Measurements from ENCODE around the gene LMX1B.
"Not testable (repeated sequence)": the region's sequence is repeated elsewhere in the genome, so short reads cannot be mapped to it uniquely, and the experiment has no call there.

LMX1B gene

DNA sequence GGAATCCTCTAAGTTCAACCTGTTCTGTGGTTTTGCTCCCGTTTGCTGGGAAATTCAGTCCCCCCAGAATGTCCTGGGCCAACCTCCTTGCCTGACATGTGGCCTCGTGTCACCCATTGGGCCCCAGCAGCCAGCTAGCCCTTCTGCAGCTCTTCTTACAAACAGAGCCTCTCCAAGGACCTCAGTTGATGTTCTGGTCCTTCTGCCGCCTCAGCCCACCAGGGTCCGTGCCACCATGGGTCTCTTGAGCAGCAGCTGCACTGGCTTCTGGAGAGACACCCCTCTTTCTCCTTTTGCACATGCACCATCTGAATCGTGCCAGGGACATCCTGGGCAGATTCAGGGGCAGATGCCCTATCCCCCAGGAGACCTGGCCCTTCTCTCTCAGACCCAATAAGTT is 85.0 kb downstream of the LMX1B start:
- DNase-seq = no peak

DNA sequence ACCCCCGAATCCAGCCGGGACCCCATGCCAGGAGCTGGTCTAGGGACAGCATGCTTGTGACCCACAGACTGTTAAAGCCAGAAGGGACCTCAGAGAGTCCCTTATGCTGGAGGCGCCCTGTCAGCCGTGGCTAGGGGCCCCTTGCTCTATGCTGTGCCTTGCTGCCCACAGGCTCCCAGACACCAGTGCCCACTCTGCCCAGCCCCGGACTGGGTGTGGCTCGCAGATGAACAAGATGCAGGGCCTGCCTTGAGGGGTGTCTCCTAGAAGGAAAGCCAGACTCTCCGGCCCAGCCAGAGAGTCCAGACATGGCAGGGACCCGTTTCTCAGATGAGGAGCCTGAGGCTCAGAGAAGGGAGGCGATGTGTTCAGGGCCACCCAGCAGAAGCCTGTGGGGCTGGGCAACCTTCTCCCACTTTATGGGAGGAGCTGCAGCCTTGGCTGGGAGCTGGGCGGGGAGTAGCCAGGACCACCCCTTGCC is 85.7 kb downstream of the LMX1B start:
- no peak for DNase-seq

GRCh38 chr9:126700296-126700695 is 86.6 kb downstream of the LMX1B start:
- no peak for DNase-seq

DNA sequence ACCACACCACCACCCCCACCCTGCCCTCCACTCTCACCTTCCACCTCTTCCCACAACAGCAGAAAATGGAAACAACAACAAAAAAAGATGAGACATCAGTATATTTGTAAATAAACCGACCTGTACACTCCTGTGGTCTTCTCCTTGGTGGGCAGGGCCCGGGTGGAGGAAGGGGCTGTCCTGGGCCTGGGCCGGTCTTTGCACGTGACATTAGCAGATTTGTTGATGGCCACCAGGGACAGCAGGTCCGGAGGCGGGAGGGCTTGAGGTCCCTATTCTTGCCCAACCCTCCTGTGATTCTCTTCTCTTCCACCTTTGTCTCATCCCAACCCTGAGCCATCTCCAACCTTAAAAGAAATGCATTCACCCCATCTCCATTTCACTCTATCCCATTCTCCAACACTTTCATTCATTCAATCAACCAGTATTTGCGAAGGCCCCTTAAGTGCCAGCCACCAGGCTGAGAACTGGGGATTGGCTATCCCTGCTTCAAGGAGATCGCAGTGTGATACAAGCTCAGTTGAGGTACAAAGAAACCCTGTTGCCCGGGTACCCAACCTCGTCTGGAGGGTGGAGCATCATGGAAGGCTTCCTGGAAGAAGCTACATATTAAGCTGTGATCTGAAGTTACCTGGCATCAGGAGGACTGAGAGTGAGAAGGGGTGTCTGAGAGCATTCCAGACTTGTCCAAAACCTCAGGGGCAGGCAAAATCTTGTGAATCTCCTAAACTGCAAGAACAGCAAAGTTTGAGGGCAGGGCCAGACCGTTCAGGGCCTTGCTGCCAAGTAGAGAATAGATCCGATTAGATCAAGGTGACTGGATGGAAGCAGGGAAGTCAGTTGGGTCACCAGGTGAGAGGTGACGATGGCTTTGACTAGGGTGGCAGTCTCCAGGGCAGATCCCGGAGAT is 87.4 kb downstream of the LMX1B start:
- DNase-seq = no peak

DNA sequence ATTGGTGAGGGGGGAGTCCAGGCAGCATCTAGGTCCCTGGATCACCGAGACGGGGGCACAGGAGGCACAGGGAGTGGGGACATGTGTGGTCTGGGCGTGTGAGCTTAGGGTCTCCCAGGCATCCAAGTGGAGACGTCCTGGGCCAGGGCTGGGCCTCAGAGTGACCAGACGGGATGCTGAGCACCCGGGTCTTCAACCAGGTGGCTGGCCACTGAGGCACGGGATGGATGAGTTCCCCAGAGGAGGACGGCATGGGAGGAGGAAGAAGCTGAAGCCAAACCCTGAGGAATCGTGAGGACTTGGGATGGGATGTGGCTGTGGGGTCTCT is 88.0 kb downstream of the LMX1B start:
- DNase-seq = no peak

DNA sequence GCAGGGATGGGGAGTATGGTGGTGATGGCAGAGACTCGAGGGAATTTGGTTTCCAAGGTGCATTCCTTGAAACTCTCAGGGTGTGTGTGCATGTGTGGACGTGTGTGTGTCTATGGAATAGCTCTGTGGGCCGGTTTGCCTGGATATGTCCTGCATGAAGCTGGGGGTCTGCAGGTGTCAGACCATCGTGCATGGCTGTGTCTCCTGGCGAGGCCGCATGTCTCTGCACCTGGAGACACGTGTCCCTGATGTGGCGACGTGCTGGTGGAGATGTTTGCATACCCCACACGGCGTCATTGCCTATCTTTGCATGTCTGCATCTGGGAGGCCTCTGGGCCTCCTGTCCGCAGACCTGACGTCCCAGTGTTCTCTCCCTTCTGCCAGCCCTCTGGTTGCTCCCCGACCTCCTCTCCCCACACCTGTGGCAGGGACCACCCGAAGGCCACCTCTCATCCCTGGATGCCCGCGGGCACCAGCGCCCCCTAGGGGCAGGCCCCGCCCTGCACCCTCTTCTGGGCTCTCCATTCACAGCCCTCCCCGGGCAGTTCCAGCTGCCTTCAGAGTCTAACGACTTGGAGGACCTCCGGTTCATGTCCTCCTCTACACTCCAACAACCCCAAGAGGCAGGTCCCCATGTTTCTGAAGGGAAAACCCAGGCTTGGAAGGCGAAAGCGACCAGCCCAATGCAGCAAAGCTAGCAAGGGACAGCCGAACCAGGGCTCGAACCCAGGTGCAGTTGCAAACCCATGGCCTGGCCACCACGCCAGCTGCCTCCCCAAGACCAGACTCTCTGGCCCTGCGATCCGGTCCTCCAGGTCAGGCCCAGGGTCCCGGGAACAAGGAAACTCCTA is 88.6 kb downstream of the LMX1B start:
- DNase-seq = peak in 1 of 2 experiments; percentile 39

DNA sequence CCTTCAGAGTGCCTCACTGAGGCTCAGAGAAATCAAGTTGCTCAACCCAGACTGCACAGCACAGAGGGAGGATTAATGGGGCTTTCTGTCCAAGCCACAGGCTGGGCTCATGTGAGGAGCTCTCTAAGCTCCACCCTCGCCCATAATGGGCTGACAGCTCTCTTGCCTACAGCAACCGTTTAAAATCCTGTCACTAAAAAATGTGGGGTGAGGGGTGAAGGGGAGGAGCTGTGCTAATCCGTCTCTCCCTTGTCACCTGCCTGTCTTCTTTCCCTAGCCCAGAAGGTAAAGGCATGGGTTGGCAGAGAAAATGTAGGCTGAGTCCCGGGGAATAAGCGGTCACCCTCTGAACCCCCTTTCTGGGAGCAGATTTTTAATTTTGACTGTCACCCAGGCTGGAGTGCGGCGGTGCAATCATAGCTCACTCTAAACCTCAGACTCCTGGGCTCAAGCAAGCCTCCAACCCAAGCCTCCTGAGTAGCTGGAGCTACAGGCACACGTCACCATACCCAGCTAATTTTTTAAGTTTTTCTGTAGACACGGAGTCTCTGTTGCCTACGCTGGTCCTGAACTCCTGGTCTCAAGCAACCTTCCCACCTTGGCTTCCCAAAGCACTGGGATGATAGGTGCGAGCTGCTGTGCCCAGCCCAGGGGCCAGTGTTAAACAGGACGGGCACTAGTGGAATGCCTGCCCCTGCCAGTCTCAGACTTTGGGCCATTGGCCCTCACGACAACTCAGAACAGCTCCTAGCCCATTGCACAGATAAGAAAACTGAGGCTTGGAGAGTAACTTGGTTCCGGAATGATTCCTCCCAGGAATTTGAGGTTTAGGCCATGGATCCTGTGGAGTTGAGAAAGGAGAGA is 89.5 kb downstream of the LMX1B start:
- DNase-seq = no peak

GRCh38 chr9:126703866-126704156 is 90.1 kb downstream of the LMX1B start:
- DNase-seq = no peak

DNA sequence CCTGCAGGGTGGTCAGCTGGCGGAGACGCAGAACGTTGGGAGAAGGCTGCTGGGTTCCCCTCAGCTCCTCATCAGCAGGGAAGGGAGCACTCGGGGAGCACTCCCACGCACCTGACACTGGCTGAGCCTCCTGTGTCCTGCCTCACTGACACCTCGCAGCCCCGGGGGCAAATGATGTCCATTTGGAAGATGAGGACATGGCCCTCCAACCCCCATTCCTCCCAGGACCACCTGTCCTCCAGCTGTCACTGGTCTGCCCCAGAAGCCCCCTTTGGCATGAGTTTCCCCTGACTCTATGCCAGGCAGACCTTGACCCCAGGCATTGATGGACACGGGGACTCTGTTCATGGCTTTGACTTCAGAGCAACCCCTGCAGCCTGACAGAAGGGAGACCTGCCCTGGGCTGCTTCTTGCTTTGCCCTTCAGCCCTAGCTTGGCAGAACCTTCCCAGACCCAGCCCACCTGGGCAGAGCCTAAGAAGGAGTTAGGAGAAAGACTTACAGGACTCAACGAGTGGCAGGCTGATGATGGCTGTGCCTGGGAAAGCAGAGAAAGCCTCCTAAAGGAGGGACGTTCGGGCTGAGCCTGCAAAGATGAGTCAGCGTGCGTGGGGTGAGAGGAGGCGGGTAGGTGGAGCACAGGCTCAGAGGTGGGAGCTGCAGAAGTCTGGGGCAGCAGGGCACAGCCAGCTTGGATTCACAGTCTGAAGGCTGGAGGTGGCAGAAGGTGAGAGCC is 90.6 kb downstream of the LMX1B start:
- peak; percentile 49 to 72 for DNase-seq

- peak; percentile 80 to 82 for DNase-seq
These were observed 91.4 kb downstream of the LMX1B start for GRCh38 chr9:126704892-126705766.

DNA sequence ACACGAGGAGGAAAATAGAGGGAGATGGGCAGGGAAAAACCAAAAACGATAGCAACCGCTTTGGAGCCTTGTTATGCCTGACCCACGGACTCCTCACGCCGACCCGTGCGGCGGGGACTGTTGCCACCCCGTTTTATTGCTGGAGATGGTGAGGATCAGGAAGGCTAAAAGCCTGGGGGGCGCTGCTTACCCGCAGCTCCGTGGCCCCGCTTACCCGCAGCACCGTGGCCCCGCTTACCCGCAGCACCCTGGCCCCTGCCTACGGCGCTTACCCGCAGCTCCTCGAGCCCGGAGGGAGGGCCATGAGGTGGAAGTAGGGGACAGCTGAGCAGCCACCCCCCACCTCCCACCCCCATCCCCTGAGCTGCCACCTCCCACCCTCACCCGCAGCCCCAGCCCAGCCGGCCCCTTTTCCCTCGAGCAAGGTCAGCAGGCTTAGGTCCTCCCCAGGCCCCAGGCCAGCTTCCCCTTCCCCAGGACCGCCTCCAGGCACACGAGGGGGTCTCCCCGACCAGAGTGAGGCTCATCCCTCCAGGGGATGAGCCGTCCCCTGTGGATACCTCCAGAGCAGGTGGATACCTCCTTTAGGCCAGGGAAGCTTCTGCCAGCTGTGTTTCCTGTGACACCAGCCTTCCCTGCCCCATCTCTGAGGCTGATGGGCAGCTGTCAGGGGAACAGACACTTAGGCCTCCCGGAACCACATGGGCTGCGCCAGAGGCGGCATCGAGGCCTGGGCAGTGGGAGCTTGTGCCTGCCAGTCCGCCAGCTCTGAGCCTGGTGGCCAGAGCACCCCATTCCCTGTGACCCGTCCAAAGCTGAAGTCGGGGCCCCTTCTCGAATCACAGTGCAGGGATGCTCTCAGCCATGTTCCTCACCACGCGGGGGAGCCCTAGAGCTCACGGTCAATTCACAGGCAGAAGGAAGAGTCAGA is 92.3 kb downstream of the LMX1B start:
- DNase-seq = peak; percentile 61 to 78

DNA sequence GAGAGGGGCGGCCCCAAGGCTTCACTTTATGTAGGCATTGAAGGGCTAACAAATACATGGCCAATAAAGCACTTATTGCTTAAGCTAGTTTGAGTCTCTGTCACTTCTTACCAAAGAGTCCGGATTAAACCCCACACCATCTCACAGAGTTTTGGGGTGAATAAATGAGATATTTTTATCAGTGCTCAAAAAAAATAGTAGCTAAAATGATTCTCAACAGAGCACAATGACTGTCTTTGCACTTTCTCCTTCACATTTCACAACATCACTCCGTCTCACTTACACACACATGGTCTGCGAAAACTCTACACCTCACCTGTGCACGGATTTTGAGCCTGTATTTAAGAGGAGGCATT is 92.9 kb downstream of the LMX1B start:
- DNase-seq = no peak

GRCh38 chr9:126707083-126707482 is 93.4 kb downstream of the LMX1B start:
- no peak for DNase-seq

DNA sequence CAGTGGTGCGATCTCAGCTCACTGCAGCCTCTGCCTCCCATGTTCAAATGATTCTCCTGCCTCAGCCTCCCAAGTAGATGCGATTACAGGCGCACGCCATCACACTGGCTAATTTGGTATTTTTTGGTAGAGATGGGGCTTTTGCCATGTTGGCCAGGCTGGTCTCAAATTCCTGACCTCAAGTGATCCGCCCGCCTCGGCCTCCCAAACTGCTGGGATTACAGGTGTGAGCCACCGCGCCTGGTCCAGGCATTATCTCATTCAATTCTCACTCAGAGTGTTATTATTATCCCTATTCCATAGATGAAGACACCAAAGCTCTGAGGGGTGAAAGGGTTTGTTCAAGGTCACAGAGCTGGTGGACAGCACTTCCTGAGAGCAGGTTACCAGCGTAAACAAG is 94.0 kb downstream of the LMX1B start:
- DNase-seq = not testable (repeated sequence)

GRCh38 chr9:126708178-126708577 is 94.5 kb downstream of the LMX1B start:
- no peak for DNase-seq

- DNase-seq = no peak
These were observed 95.5 kb downstream of the LMX1B start for GRCh38 chr9:126709241-126709640.

DNA sequence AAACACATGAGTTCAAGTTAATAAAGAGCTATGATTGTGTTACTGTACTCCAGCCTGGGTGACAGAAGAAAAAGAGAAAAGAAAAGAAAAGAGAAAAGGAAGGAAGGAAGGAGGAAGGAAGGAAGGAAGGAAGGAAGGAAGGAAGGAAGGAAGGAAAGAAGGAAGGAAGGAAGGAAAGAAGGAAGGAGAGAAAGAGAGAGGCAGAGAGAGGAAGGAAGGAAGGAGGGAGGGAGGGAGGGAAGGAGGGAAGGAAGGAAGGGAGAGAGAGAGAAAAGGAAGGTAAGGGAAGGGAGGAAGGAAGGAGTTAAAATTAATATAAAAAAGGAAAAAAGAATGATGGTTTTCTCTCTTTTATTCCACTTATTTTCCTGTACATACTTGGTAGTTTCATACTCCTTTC is 101.7 kb downstream of the LMX1B start:
- no peak for DNase-seq

GRCh38 chr9:126717441-126717840 is 103.7 kb downstream of the LMX1B start:
- not testable (repeated sequence) for DNase-seq

GRCh38 chr9:126719618-126720031 is 105.9 kb downstream of the LMX1B start:
- peak; percentile 62 to 91 for DNase-seq

GRCh38 chr9:126720036-126720435 is 106.3 kb downstream of the LMX1B start:
- no peak for DNase-seq
